Measurements from ENCODE around the gene SEC61B.
A peak's percentile ranks its signal among the peaks of the same experiment; 100 is the strongest.

DNA sequence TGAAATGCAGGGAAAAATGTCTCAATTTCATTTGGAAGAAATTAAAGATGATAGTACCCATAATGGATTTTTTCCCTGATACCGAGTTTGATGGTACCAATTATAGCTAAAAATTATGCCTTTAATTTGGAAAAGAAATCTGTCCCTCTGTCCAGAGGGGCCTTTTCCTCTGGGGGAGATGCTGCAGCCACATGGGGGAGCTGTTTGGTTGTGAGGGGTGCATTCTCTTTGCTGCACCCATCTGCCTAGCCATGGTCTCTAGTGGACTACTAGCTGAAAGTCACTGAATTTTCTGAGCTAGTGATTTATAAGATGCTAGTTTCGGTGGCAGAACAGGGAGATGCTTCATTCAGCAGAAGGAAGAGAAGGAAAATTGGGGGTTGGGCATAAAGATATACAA is 9.6 kb downstream of the SEC61B start:
- TF ChIP-seq, protein P1, sequence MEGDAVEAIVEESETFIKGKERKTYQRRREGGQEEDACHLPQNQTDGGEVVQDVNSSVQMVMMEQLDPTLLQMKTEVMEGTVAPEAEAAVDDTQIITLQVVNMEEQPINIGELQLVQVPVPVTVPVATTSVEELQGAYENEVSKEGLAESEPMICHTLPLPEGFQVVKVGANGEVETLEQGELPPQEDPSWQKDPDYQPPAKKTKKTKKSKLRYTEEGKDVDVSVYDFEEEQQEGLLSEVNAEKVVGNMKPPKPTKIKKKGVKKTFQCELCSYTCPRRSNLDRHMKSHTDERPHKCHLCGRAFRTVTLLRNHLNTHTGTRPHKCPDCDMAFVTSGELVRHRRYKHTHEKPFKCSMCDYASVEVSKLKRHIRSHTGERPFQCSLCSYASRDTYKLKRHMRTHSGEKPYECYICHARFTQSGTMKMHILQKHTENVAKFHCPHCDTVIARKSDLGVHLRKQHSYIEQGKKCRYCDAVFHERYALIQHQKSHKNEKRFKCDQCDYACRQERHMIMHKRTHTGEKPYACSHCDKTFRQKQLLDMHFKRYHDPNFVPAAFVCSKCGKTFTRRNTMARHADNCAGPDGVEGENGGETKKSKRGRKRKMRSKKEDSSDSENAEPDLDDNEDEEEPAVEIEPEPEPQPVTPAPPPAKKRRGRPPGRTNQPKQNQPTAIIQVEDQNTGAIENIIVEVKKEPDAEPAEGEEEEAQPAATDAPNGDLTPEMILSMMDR (IDR thresholded peaks at IDR 0.05), result peak; percentile 9 to 48 (median 38)
- no peak for TF ChIP-seq POLR2A (IDR thresholded peaks at IDR 0.05)

All from right lobe of liver (tissue), 4 donors.